ENCODE results near the gene KRT6C.

- TF ChIP-seq GATA2 (IDR thresholded peaks at IDR 0.05; ENCODE audit: low read depth, low read length) = no peak
- TF ChIP-seq GATA3 (IDR thresholded peaks at IDR 0.05; ENCODE audit: low read depth, low read length) = no peak
These were observed 41.7 kb upstream of the KRT6C start for GRCh38 chr12:52515319-52515646.
